Hepatocyte (in vitro differentiated cells): ENCODE results near the gene NPR1.

Experiments
- CTCF ChIP-seq: fragments of 200-600 bp; sonication (generic); IDR thresholded peaks from 2 replicates; pipeline ENCODE4 v1.5.1; 2016; ENCODE audit warnings: antibody characterized with exemption, mild to moderate bottlenecking; ENCODE audit not compliant: poor library complexity
- EZH2 ChIP-seq: fragments of 200-600 bp; sonication (generic); IDR thresholded peaks from 2 replicates; pipeline ENCODE4 v1.6.1; 2016; ENCODE audit warnings: antibody characterized with exemption, mild to moderate bottlenecking, borderline replicate concordance

GRCh38 chr1:153723687-153724086 lies 45.2 kb downstream of the NPR1 start:
- TF ChIP-seq CTCF (no peak), EZH2 (no peak)
